NCI-H226 (cell line): ENCODE data around the gene SPTBN1.
"Not testable (repeated sequence)": the region's sequence is repeated elsewhere in the genome, so short reads cannot be mapped to it uniquely, and the experiment has no call there.

ENCODE experiments used
- DNase-seq: peaks from one replicate; pipeline ENCODE4 v3.0.0-alpha.2; 2015

SPTBN1 gene

GRCh38 chr2:54471221-54471711, 15.1 kb downstream of the SPTBN1 start:
- DNase-seq, result peak; percentile 80

GRCh38 chr2:54473851-54474250, 17.7 kb downstream of the SPTBN1 start:
- DNase-seq, result no peak

GRCh38 chr2:54475285-54475684, 19.2 kb downstream of the SPTBN1 start:
- no peak for DNase-seq

GRCh38 chr2:54475919-54476318, 19.8 kb downstream of the SPTBN1 start:
- no peak for DNase-seq

- no peak for DNase-seq
Measured at GRCh38 chr2:54476852-54477251, 20.7 kb downstream of the SPTBN1 start.

- no peak for DNase-seq
Measured at GRCh38 chr2:54477896-54478295, 21.8 kb downstream of the SPTBN1 start.

GRCh38 chr2:54478899-54479298, 22.8 kb downstream of the SPTBN1 start:
- no peak for DNase-seq

GRCh38 chr2:54479424-54479823, 23.3 kb downstream of the SPTBN1 start:
- DNase-seq, result peak; percentile 60

GRCh38 chr2:54480025-54480424, 23.9 kb downstream of the SPTBN1 start:
- no peak for DNase-seq

GRCh38 chr2:54481686-54482085, 25.6 kb downstream of the SPTBN1 start:
- no peak for DNase-seq

- no peak for DNase-seq
Measured at GRCh38 chr2:54482715-54483114, 26.6 kb downstream of the SPTBN1 start.

GRCh38 chr2:54483426-54483825, 27.3 kb downstream of the SPTBN1 start:
- no peak for DNase-seq

- not testable (repeated sequence) for DNase-seq
Measured at GRCh38 chr2:54485756-54486155, 29.6 kb downstream of the SPTBN1 start.

GRCh38 chr2:54486766-54487165, 30.6 kb downstream of the SPTBN1 start:
- no peak for DNase-seq

GRCh38 chr2:54490863-54491262, 34.7 kb downstream of the SPTBN1 start:
- no peak for DNase-seq

- DNase-seq, result no peak
Measured at GRCh38 chr2:54492335-54492734, 36.2 kb downstream of the SPTBN1 start.

GRCh38 chr2:54494087-54494486, 38.0 kb downstream of the SPTBN1 start:
- DNase-seq, result no peak

GRCh38 chr2:54496920-54497319, 40.8 kb downstream of the SPTBN1 start:
- DNase-seq, result no peak

GRCh38 chr2:54497763-54498680, 41.9 kb downstream of the SPTBN1 start:
- DNase-seq, result no peak

- DNase-seq, result no peak
Measured at GRCh38 chr2:54499661-54500060, 43.5 kb downstream of the SPTBN1 start.

- no peak for DNase-seq
Measured at GRCh38 chr2:54500404-54501205, 44.5 kb downstream of the SPTBN1 start.

GRCh38 chr2:54502731-54503130, 46.6 kb downstream of the SPTBN1 start:
- DNase-seq, result no peak

GRCh38 chr2:54503192-54503591, 47.1 kb downstream of the SPTBN1 start:
- no peak for DNase-seq

- DNase-seq, result no peak
Measured at GRCh38 chr2:54503828-54504227, 47.7 kb downstream of the SPTBN1 start.
